GM23338 (cell line): ENCODE results near the gene GPC5.

Source experiments
- CREB1 ChIP-seq: fragments of 250-450 bp; sonication (Bioruptor Pico); IDR thresholded peaks from 2 replicates; pipeline ENCODE4 v1.5.0; 2020; ENCODE audit warnings: low read depth, mild to moderate bottlenecking, moderate library complexity
- CTCF ChIP-seq, 2 experiments: fragments of 200-600 bp in 1 of 2; sonication (generic) in 1 of 2; conservative IDR thresholded peaks; 2 replicates each; pipeline versions ENCODE4 v1.5.1 to v1.6.1; 2016 to 2017; ENCODE audit warnings: antibody characterized with exemption in 2 of 2, low read depth in 2 of 2, mild to moderate bottlenecking in 2 of 2, moderate library complexity in 1 of 2
- ETS1 ChIP-seq: IDR thresholded peaks from 2 replicates; pipeline ENCODE4 v1.6.1; 2016; ENCODE audit warnings: antibody characterized with exemption
- EZH2 ChIP-seq: fragments of 200-600 bp; sonication (generic); IDR thresholded peaks from one replicate; pipeline ENCODE4 v1.8.0; 2017; ENCODE audit warnings: antibody characterized with exemption, mild to moderate bottlenecking, low read depth; ENCODE audit not compliant: unreplicated experiment
- EZH2phosphoT487 ChIP-seq: fragments of 200-600 bp; sonication (generic); IDR thresholded peaks from one replicate; pipeline ENCODE4 v1.8.1; 2018; ENCODE audit warnings: antibody characterized with exemption; ENCODE audit not compliant: unreplicated experiment
- POLR2AphosphoS5 ChIP-seq: IDR thresholded peaks from 2 replicates; pipeline ENCODE4 v1.6.1; 2016; ENCODE audit warnings: antibody characterized with exemption, low read depth
- REST ChIP-seq: IDR thresholded peaks from one replicate; pipeline ENCODE4 v1.6.1; 2018; ENCODE audit warnings: antibody characterized with exemption; ENCODE audit not compliant: unreplicated experiment
- STAT1 ChIP-seq: IDR thresholded peaks from one replicate; pipeline ENCODE4 v1.6.1; 2016; ENCODE audit warnings: antibody characterized with exemption; ENCODE audit not compliant: unreplicated experiment

- TF ChIP-seq CTCF (conservative IDR thresholded peaks at IDR 0.05; ENCODE audit: low read depth in 2 of 2), result no peak
- no peak for TF ChIP-seq POLR2AphosphoS5
- no peak for TF ChIP-seq CREB1 (CRISPR knock-in tag)
- no peak for TF ChIP-seq EZH2
- TF ChIP-seq EZH2phosphoT487, result no peak
- TF ChIP-seq ETS1, result no peak
- TF ChIP-seq REST, result no peak
- TF ChIP-seq STAT1, result no peak
Observed at GRCh38 chr13:91564396-91564795, 166.0 kb downstream of the GPC5 start.
